ENCODE results near the gene ADORA1.

ADORA1 gene

GRCh38 chr1:203117611-203118575 is 9.6 kb upstream of the ADORA1 start (continued):
- no peak for TF ChIP-seq ZNF26 (tag by site-specific recombination; IDR thresholded peaks at IDR 0.05)
- TF ChIP-seq REPIN1 (tag by site-specific recombination; IDR thresholded peaks at IDR 0.05; ENCODE audit: low read depth): no peak
- TF ChIP-seq EGR2 (tag by site-specific recombination; IDR thresholded peaks at IDR 0.05; ENCODE audit: low read depth): peak; percentile 82
- no peak for TF ChIP-seq ZNF473 (tag by site-specific recombination; IDR thresholded peaks at IDR 0.05)
- TF ChIP-seq, protein P1, sequence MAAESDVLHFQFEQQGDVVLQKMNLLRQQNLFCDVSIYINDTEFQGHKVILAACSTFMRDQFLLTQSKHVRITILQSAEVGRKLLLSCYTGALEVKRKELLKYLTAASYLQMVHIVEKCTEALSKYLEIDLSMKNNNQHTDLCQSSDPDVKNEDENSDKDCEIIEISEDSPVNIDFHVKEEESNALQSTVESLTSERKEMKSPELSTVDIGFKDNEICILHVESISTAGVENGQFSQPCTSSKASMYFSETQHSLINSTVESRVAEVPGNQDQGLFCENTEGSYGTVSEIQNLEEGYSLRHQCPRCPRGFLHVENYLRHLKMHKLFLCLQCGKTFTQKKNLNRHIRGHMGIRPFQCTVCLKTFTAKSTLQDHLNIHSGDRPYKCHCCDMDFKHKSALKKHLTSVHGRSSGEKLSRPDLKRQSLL (tag by site-specific recombination; IDR thresholded peaks at IDR 0.05): peak; percentile 79
- no peak for TF ChIP-seq ZNF16 (tag by site-specific recombination; IDR thresholded peaks at IDR 0.05; ENCODE audit: low read depth)
- TF ChIP-seq SETDB1 (IDR thresholded peaks at IDR 0.05; ENCODE audit: insufficient read length, low read length): no peak
- no peak for TF ChIP-seq ZNF214 (tag by site-specific recombination; IDR thresholded peaks at IDR 0.05; ENCODE audit: borderline replicate concordance)
- no peak for TF ChIP-seq ZNF501 (tag by site-specific recombination; IDR thresholded peaks at IDR 0.05)
- no peak for TF ChIP-seq ZNF610 (tag by site-specific recombination; IDR thresholded peaks at IDR 0.05; ENCODE audit: borderline replicate concordance)
- no peak for TF ChIP-seq ZNF423 (tag by site-specific recombination; IDR thresholded peaks at IDR 0.05)
- no peak for TF ChIP-seq HOXD13 (CRISPR knock-in tag; IDR thresholded peaks at IDR 0.05; ENCODE audit: borderline replicate concordance)
- no peak for TF ChIP-seq OSR2 (tag by site-specific recombination; IDR thresholded peaks at IDR 0.05)
- no peak for TF ChIP-seq GLI2 (tag by site-specific recombination; IDR thresholded peaks at IDR 0.05; ENCODE audit: borderline replicate concordance, low read depth)
- TF ChIP-seq ZNF248 (tag by site-specific recombination; IDR thresholded peaks at IDR 0.05): no peak
- no peak for TF ChIP-seq ZNF274 (IDR thresholded peaks at IDR 0.05; ENCODE audit: low read length)
- TF ChIP-seq ZNF274 (tag by site-specific recombination; IDR thresholded peaks at IDR 0.05; ENCODE audit: borderline replicate concordance): no peak
- TF ChIP-seq ZNF707 (tag by site-specific recombination; IDR thresholded peaks at IDR 0.05): no peak
- peak; percentile 87 for TF ChIP-seq ZFHX2 (tag by site-specific recombination; conservative IDR thresholded peaks at IDR 0.05)
- TF ChIP-seq TCF7L2 (IDR thresholded peaks at IDR 0.05; ENCODE audit: borderline replicate concordance, low read depth, low read length): no peak
- no peak for TF ChIP-seq ZNF514 (tag by site-specific recombination; IDR thresholded peaks at IDR 0.05)
- no peak for TF ChIP-seq SP3 (tag by site-specific recombination; IDR thresholded peaks at IDR 0.05)
- TF ChIP-seq MZF1 (tag by site-specific recombination; IDR thresholded peaks at IDR 0.05; ENCODE audit: borderline replicate concordance): peak; percentile 74; the same call in 1 of the 2 replicates
- TF ChIP-seq ZNF621 (tag by site-specific recombination; IDR thresholded peaks at IDR 0.05): no peak
- TF ChIP-seq ZNF776 (tag by site-specific recombination; IDR thresholded peaks at IDR 0.05; ENCODE audit: borderline replicate concordance): no peak
- no peak for TF ChIP-seq ZNF133 (tag by site-specific recombination; IDR thresholded peaks at IDR 0.05)
- TF ChIP-seq PATZ1 (tag by site-specific recombination; IDR thresholded peaks at IDR 0.05): peak; percentile 60
- TF ChIP-seq HIC1 (tag by site-specific recombination; IDR thresholded peaks at IDR 0.05): no peak
- no peak for TF ChIP-seq GFI1B (tag by site-specific recombination; IDR thresholded peaks at IDR 0.05)
- no peak for TF ChIP-seq ZBTB49 (tag by site-specific recombination; IDR thresholded peaks at IDR 0.05; ENCODE audit: low read depth)
- no peak for TF ChIP-seq ZXDB (tag by site-specific recombination; IDR thresholded peaks at IDR 0.05)

All from HEK293 (cell line).